AG04449 (cell line): Measurements from ENCODE around the gene WDR87.

Experiments
- CTCF ChIA-PET: fragments of 350-600 bp; formaldehyde crosslinking; extraction: SDS; loops from one replicate; lab custom pipeline; 2021; ENCODE audit warnings: antibody characterized with exemption; lab: Yijun Ruan, JAX
- POLR2A ChIA-PET: fragments of 400-600, 350-600 bp; formaldehyde crosslinking; extraction: SDS; loops from one replicate; lab custom pipeline; 2020; ENCODE audit warnings: antibody characterized with exemption, inconsistent platforms; lab: Yijun Ruan, JAX
- DNase-seq: peaks from one replicate; pipeline ENCODE4 v3.0.0-alpha.2; 2010; ENCODE audit warnings: low read depth, low spot score
- H3K4me3 ChIP-seq: 2 replicates; pipeline ENCODE4 v1.5.1; 2011; ENCODE audit warnings: low read depth, mild to moderate bottlenecking, control low read depth, low read length
- TF ChIP-seq, protein P1 (sequence below): IDR thresholded peaks from one replicate; pipeline ENCODE4 v1.5.1; 2011; ENCODE audit warnings: mild to moderate bottlenecking, moderate library complexity, low read length, control low read depth, inconsistent platforms; ENCODE audit not compliant: insufficient read depth; ENCODE audit errors: missing control alignments

Gene WDR87

DNA sequence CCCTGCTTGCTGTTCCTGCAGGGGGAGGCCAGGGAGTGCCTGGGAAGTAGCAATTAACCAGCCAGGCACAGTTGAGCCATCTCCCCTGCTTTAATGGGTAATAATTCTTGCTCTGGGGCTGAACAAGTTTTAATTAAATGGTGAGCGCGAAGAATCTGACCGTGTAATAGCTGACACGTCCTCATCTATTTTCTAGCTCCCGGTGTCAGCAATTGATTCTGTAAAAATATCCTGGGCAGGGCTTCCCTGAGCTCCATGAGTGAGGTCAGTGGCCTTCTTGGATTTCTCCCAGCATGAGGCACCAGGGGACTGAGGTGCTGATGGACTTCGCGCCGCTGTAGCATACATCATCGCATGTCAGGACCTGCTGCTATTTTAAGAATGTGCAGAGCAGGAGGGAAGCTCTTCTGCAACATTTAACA is 27.6 kb upstream of the WDR87 start:
- H3K4me3 ChIP-seq: no peak overlapping the region

DNA sequence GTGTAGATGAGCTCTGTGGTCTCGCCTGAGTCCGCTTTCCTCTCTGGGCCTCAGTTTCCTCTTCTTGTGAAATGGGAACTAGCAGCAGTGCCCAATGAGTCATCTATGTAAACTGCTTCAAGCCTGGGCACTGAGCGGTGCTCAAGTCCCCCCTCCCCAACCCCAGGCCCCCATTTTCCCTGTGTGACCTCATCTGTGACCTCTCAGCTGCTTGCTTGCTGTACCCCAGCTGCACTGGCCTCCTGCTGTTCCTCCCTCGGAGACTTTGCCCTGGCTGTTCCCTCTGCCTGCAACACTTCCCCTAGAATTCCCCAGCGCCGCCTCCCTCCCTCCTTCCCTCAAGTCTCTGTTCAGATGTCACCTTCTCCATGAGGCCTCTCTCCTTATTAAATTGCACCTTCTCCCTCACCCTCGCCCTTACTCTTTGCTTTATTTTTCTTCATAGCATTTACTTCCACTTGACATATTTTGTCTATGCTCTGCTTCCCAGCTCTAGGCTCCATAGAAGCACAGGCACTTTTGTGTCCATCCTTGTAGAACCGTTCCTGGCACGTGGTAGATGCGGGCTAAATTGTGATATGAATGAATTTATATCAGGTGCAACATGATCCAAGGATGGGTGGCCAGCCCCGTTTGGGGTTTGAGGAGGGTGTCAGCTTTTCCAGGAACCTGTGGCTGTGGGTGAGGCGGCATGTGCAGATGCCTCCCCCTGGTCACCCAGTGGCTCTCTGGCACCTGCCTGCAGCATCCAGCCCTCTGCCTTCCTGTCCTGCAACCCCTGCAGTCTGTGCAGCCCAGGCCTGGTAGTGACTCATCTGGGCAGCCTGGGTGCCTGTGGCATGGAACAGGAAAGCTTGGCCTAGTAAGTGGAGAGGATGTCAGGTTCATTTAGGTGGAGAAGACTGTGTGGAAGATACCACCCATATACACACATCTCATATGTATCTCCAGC is 26.9 kb upstream of the WDR87 start:
- TF ChIP-seq, protein P1, sequence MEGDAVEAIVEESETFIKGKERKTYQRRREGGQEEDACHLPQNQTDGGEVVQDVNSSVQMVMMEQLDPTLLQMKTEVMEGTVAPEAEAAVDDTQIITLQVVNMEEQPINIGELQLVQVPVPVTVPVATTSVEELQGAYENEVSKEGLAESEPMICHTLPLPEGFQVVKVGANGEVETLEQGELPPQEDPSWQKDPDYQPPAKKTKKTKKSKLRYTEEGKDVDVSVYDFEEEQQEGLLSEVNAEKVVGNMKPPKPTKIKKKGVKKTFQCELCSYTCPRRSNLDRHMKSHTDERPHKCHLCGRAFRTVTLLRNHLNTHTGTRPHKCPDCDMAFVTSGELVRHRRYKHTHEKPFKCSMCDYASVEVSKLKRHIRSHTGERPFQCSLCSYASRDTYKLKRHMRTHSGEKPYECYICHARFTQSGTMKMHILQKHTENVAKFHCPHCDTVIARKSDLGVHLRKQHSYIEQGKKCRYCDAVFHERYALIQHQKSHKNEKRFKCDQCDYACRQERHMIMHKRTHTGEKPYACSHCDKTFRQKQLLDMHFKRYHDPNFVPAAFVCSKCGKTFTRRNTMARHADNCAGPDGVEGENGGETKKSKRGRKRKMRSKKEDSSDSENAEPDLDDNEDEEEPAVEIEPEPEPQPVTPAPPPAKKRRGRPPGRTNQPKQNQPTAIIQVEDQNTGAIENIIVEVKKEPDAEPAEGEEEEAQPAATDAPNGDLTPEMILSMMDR: no peak
- no peak overlapping the region for H3K4me3 ChIP-seq
- CTCF ChIA-PET: interaction anchor here (1.3 to 2.5 kb wide), 3 partner anchors 30 to 161 kb away, joined by 3 to 8 read pairs (median 5); no protein-coding TSS in a partner anchor
- POLR2A ChIA-PET: no interaction called here
- DNase-seq: no peak

More for the DNA sequence above, 27.6 kb upstream of the WDR87 start:
- ChIA-PET CTCF (interaction anchor here (1.6 kb wide), 1 partner anchor 161 kb away, joined by 3 read pairs; no protein-coding TSS in a partner anchor), POLR2A (no interaction called here)
- TF ChIP-seq, protein P1: no peak
- DNase-seq: no peak

GRCh38 chr19:37931881-37932655 is 25.7 kb upstream of the WDR87 start:
- TF ChIP-seq, protein P1: no peak
- ChIA-PET POLR2A (interaction anchor here (0.6 kb wide), 1 partner anchor 22 kb away, joined by 3 read pairs; no protein-coding TSS in a partner anchor), CTCF (interaction anchor here (0.7 to 2.5 kb wide), 6 partner anchors 21 to 202 kb away, joined by 3 to 8 read pairs (median 4); partner anchors contain the start of genes SIPA1L3 and WDR87)
- no peak for DNase-seq
- H3K4me3 ChIP-seq: peak overlapping the region; percentile 30

DNA sequence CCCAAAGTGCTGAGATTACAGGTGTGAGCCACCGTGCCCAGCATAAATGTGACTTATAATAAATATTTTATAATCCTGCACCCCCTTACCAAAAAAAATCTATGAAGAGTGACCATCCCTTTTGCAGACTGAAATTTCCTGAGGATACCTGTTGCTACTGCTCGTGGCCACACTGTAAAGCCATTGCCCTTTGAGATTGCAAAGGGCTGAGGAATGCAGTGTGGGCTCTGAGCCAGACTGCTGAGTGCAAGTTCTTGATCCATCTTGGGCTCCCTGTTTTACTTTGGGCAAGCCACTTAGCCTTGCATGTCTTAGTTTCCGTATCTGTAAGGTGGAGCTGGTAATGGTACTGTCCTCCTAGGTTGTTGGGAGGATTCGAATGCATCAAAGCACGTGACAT is 24.0 kb upstream of the WDR87 start:
- POLR2A ChIA-PET: no interaction called here
- CTCF ChIA-PET: interaction anchor here (1.2 to 2.5 kb wide), 4 partner anchors 23 to 116 kb away, joined by 3 to 8 read pairs (median 5); partner anchors contain the start of genes SIPA1L3 and WDR87
- no peak for DNase-seq
- no peak overlapping the region for H3K4me3 ChIP-seq
- TF ChIP-seq, protein P1: no peak

DNA sequence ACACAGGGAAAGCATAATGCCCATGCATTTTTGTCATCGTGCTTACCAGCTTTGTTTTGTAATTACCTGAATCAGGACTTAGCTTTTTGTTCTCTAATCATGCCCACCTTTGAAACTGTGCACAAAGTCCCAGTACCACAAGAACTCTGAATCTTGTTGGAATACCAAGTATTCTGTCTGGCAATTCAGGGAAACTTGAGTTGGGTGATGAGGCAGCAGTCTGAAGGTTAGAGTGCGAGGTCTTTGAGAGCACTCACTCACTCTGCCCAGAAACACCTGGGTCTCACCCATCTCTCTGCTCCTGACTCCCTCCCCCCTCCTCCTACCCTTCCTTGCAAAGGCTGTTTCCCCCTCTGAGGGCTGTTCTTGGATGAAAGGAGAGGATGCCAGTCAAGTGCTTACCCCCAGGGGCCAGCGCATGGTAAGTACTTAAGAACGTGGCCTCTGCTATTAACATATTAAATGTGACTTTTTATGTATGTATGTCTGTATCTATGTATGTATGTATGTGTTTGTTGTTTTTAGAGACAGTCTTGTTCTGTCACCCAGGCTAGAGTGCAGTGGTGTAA is 23.0 kb upstream of the WDR87 start:
- ChIA-PET CTCF (no interaction called here), POLR2A (no interaction called here)
- H3K4me3 ChIP-seq: no peak overlapping the region
- TF ChIP-seq, protein P1: no peak
- no peak for DNase-seq
